HL-60 (cell line): ENCODE measurements around the gene SEPTIN7.
A peak's percentile ranks its signal among the peaks of the same experiment; 100 is the strongest.

ENCODE experiments used
- DNase-seq, 2 experiments: peaks; one replicate each; pipeline ENCODE4 v3.0.0-alpha.2; 2010 to 2020; ENCODE audit warnings: low read depth in 1 of 2, low spot score in 1 of 2
- H3K27ac ChIP-seq: fragments of 250-450 bp; sonication (Bioruptor Pico); replicated peaks from 2 replicates; pipeline ENCODE4 v1.5.1; 2020; ENCODE audit warnings: mild to moderate bottlenecking, moderate library complexity
- H3K27me3 ChIP-seq: fragments of 250-450 bp; sonication (Bioruptor Pico); 2 replicates; pipeline ENCODE4 v1.5.1; 2021; ENCODE audit warnings: mild to moderate bottlenecking, moderate library complexity; ENCODE audit not compliant: insufficient read depth, poor library complexity, severe bottlenecking
- H3K4me3 ChIP-seq: replicated peaks from 2 replicates; pipeline ENCODE4 v1.5.1; 2011; ENCODE audit warnings: mild to moderate bottlenecking, control low read depth, low read length; ENCODE audit not compliant: insufficient read depth
- CTCF ChIP-seq: IDR thresholded peaks from one replicate; pipeline ENCODE4 v1.5.1; 2011; ENCODE audit warnings: low read length, control low read depth, inconsistent platforms; ENCODE audit not compliant: insufficient read depth
- GABPA ChIP-seq: IDR thresholded peaks from 2 replicates; pipeline ENCODE4 v1.6.1; 2012; ENCODE audit warnings: low read depth
- POLR2AphosphoS5 ChIP-seq: IDR thresholded peaks from 2 replicates; pipeline ENCODE4 v1.6.1; 2012; ENCODE audit warnings: low read depth
- REST ChIP-seq: IDR thresholded peaks from 2 replicates; pipeline ENCODE4 v1.6.1; 2012; ENCODE audit warnings: low read depth; ENCODE audit not compliant: insufficient replicate concordance
- SPI1 ChIP-seq: IDR thresholded peaks from 2 replicates; pipeline ENCODE4 v1.6.1; 2012; ENCODE audit warnings: low read depth, mild to moderate bottlenecking, borderline replicate concordance

Gene SEPTIN7

GRCh38 chr7:35799846-35800717 is 775 bp upstream of the SEPTIN7 start:
- TF ChIP-seq SPI1 (no peak), CTCF (no peak), REST (no peak), GABPA (no peak), POLR2AphosphoS5 (no peak)
- no peaks in the 10 kb centered on the region for H3K27me3 ChIP-seq
- peak overlapping the region; percentile 83 for H3K4me3 ChIP-seq
- peak overlapping the region; percentile 98 for H3K27ac ChIP-seq
- peak; percentile 85 to 92 for DNase-seq

DNA sequence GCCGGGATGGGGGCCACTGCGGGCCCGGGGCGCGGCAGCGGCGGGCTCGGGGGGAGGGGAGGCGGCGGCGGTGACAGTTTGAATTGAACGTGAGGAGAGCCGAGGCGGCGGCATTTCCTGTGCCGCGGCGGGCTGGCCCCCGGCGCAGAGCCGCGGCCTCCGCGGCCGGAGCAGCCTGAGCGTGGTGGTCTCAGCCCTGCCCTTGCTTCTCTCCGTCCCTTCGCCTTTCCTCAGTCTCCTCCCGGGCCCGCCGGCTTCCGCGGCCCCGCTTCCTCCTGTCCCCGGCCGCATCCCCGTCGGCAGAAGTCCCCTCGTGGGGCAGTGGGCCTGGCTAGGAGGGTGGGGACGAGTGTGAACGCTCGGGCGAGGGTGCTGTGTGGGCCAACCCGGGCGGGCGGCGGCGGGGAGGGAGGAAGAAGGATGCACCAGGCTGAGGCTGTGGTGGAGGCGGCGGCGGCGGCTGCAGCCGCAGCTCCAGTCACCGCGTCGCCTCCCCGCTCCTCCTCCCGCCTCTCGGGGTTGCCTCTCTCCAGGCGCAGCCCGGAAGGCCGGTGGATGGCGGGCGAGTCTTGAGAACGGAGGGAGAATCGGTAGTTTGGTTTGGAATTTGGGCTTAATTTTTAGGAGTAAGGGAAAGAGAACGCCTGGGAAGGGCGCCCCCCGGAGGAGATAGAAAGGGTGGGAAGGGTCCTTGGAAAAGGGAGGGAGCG is 690 bp downstream of the SEPTIN7 start:
- Histone ChIP-seq H3K4me3 (peak overlapping the region; percentile 83), H3K27me3 (no peaks in the 10 kb centered on the region), H3K27ac (peak overlapping the region; percentile 98)
- TF ChIP-seq POLR2AphosphoS5 (no peak; the same call in none of the 2 replicates), SPI1 (peak; percentile 31; the same call in 1 of the 2 replicates)
- peak; percentile 51 to 81 for DNase-seq

DNA sequence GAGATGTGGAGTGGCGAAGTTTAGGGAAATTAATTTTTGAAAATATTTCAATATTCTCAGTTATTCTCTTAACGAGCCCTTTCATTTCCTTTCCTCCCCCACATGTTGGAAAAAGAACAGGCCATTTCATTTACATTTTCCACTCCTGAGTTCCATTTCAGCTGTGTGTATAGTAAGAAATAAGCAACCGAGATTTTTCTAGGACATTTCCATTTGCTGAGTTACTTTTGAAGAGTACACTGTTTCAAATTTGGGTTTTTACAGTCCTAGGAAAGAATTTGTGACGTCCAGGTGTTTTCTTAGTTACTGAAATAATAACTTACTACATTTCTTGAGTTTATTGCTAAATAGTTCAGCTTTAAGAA is 1.2 kb downstream of the SEPTIN7 start:
- peak overlapping the region; percentile 98 for H3K27ac ChIP-seq
- TF ChIP-seq REST (no peak), CTCF (no peak), GABPA (no peak), POLR2AphosphoS5 (no peak), SPI1 (no peak)
- H3K27me3 ChIP-seq, result no peaks in the 10 kb centered on the region
- peak overlapping the region; percentile 83 for H3K4me3 ChIP-seq
- no peak for DNase-seq

- Histone ChIP-seq H3K27ac (no peak overlapping the region), H3K27me3 (no peaks in the 10 kb centered on the region), H3K4me3 (peak overlapping the region; percentile 83)
- DNase-seq, result no peak
- no peak for TF ChIP-seq GABPA
- TF ChIP-seq REST, result no peak
- no peak for TF ChIP-seq POLR2AphosphoS5
- no peak for TF ChIP-seq SPI1
Observed at GRCh38 chr7:35802649-35803048, 1.8 kb downstream of the SEPTIN7 start.
